Retinal pigment epithelial cell (primary cell): ENCODE results near the gene DOC2B.
"Not testable (repeated sequence)": the region's sequence is repeated elsewhere in the genome, so short reads cannot be mapped to it uniquely, and the experiment has no call there.

Source experiments
- DNase-seq: peaks from one replicate; pipeline ENCODE4 v3.0.0-alpha.2; 2010; ENCODE audit warnings: low read depth
- H3K4me3 ChIP-seq: 2 replicates; pipeline ENCODE4 v1.5.1; 2011; ENCODE audit warnings: mild to moderate bottlenecking, low read length, control low read depth, moderate library complexity
- CTCF ChIP-seq: conservative IDR thresholded peaks from 2 replicates; pipeline ENCODE4 v1.5.1; 2011; ENCODE audit warnings: low read depth, low read length, control low read depth, inconsistent platforms

DOC2B gene

DNA sequence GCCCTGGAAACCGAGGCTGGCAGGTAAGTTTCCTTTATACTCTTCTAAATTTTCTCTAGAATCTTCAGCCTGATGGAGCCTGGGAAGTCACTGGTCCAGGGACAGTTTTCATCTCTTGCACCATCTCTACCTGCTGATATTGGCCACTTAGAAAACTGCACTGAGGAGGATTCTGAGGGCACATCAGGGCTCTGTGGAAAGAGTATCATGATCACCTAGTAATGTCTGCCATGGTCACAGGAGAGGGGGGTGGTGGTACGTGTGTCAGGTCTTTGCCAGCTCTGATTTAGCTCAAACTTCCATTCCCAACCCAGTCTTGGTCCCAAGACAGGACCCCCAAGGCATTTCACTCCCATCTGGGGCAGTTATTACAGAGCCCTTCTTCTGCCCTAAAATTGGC lies 35.2 kb upstream of the DOC2B start:
- H3K4me3 ChIP-seq: no peak overlapping the region
- no peak for DNase-seq
- no peak for TF ChIP-seq CTCF

DNA sequence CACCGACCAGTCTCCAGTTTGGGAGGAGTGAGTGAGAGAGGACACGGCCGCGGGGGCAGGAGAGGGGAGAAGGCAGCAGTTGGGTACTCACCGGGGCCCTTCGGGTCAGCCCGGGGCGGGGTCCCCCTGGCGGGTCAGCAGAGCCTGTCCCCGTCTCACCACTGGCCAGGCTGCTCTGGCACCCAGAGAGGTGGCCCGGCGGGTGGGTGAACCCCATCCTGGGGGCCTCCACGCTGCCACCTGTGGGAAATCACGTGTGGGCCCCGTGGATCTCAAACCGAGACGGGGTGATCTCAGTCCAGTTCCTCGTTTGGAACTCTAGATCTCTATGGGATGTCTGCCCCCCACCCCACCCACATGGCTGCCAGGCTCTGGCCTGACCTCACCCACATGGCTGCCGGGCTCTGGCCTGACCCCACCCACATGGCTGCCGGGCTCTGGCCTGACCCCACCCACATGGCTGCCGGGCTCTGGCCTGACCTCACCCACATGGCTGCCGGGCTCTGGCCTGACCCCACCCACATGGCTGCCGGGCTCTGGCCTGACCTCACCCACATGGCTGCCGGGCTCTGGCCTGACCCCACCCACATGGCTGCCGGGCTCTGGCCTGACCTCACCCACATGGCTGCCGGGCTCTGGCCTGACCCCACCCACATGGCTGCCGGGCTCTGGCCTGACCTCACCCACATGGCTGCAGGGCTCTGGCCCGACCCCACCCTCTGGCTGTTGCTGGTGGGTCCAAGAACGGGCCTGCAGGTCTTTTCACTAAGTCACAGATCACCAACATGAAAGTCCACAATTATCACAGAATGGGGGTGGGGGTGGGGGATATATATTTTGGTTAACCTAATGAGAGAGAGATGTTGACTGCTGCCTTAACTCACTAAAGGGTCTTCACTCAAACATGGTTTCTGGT lies 34.4 kb upstream of the DOC2B start:
- DNase-seq: not testable (repeated sequence)
- H3K4me3 ChIP-seq: peak overlapping the region; percentile 48

DNA sequence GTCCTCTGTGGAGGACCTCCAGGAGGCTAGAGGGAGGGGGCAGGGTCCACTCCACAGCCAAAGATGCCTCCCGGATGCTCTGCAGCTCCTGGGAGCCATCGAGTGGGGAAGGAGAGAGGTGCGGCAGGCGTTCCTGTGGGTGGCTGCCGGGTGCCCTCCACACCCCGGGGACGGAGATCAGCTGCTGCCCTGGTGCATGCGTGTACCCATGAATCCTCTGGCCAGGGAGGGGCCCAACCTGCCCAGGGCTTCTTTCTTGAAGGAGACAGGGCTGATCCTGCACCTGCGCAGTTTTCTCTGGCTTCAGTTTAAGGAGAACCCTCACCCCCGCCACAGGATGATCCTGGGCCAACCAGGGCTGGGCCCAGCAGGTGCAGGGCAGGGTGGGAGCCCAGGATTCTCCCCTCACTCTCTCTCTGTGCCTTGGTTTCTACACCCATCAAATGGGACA lies 33.5 kb upstream of the DOC2B start:
- H3K4me3 ChIP-seq: peak overlapping the region; percentile 48
- TF ChIP-seq CTCF: no peak

GRCh38 chr17:213286-214105 lies 32.0 kb upstream of the DOC2B start:
- no peak for TF ChIP-seq CTCF
- no peak for DNase-seq
- no peak overlapping the region for H3K4me3 ChIP-seq

More for the DNA sequence above, 33.5 kb upstream of the DOC2B start:
- no peak for DNase-seq

DNA sequence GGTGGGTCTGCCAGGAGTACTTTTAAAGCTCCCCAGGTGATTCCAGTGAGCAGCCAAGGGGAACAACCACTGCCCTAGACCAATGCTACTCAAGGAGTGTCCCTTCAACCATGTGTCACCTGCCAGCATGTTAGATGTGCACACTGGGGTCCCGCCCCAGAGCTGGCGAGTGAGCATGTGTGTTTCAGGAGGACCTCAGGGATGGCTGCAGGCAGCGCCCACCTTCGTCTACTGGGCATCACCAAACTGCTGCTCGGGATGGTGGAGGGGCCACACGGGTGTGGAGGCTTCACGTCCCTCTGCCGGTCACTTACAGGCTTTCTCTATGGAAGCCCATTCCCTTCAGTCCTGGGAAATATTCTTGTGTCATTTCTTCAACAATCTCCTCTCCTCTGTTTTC lies 29.0 kb upstream of the DOC2B start:
- H3K4me3 ChIP-seq: no peak overlapping the region
- DNase-seq: no peak
- TF ChIP-seq CTCF: no peak

DNA sequence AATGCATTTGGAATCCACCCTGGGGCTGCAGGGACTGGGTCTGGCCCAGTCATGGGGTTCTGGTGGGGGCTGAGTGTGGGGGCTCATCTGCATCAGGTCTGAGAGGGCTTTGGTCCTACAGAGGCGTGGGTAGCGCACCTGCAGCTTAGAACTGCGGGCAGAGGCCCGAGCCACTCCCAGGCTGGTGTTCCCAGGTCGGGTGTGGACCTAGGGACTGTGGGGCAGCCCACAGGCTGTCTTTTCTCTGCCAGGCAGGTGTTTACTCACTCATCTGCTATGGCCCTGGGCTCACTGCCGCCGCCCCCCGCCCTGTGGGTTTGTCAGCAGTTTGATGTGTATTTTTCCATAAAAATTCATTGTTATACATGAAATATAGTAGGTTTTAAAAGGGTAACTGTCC lies 27.0 kb upstream of the DOC2B start:
- no peak for TF ChIP-seq CTCF
- DNase-seq: no peak
- no peak overlapping the region for H3K4me3 ChIP-seq

GRCh38 chr17:207775-208174 lies 26.3 kb upstream of the DOC2B start:
- no peak overlapping the region for H3K4me3 ChIP-seq
- no peak for TF ChIP-seq CTCF
- no peak for DNase-seq
